Stimulated activated CD8-positive, alpha-beta memory T cell treated with anti-CD3 and anti-CD28 coated beads, Interleukin-12 subunit alpha, Interleukin-12 subunit beta, amount 100 ng/mL, for 24 hours (primary cell): ENCODE data around the gene PKDREJ.
"Not testable (repeated sequence)": the region's sequence is repeated elsewhere in the genome, so short reads cannot be mapped to it uniquely, and the experiment has no call there.

Source experiments
- DNase-seq: peaks from one replicate; pipeline ENCODE4 v3.0.0-alpha.2; 2020; ENCODE audit errors: extremely low read depth

Gene PKDREJ

DNA sequence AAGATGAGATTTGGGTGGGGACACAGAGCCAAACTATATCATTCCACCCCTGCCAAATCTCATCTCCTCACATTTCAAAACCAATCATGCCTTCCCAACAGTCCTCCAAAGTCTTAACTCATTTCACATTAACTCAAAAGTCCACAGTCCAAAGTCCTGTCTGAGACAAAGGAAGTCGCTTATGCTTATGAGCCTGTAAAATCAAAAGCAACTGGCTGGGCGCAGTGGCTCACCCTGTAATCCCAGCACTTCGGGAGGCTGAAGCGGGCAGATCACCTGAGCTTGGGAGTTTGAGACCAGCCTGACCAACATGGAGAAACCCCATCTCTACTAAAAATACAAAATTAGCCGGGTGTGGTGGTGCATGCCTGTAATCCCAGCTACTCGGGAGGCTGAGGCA lies 1.4 kb upstream of the PKDREJ start:
- not testable (repeated sequence) for DNase-seq

DNA sequence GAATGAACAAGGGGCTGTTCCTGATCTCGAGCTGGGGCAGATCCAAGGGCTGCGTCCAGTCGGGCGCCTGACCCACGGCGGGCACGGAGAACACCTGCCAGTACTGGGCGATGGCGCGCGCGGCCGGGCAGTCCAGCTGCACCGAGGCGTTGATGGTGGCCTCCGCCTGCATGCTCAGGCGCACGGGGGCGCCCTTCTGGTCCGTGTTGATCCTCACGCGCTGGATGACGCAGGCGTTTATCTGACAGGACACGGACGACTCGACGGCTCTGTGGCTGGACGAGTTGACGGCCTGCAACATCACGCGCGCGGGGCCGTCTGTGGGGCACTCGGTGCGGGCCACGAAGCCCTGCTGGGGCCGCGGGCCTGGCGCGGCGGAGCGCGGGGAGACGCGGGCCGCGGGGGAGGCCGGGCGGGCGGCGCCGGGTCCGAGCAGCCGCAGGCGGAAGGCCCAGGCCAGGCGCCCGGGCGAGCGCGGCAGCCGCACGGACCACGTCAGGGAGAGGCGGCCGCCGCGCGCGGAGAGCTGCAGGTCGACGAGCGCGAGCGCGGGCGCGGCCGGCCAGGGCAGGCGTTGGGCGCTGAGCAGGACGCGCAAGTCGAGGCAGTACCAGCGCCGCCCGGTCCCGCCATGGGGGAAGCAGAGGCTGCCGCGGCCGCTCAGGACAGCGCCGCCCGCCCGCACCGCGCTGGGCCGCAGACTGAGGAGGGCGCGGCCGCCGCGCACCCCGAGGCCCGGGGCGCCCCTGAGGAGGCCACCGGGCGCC lies 511 bp downstream of the PKDREJ start:
- DNase-seq: no peak

DNA sequence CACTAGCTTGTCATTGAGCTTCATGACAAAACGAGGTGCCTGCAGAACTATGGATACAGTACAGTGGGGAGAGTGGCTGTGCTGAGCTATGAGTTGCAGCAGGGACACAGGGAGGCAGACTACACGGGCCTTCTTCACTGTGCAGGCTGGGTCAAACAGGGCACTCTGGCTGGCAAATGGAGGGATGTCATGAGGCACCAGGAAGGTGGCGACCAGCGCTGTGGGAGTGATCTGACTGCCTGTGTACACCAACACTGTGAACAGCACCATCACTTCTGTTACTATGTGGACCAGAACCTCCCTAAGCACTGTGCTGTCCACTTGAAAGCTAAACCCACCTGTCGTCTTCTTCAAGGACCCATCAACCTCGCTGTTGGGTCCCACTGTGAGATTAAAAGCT lies 3.1 kb downstream of the PKDREJ start:
- no peak for DNase-seq

DNA sequence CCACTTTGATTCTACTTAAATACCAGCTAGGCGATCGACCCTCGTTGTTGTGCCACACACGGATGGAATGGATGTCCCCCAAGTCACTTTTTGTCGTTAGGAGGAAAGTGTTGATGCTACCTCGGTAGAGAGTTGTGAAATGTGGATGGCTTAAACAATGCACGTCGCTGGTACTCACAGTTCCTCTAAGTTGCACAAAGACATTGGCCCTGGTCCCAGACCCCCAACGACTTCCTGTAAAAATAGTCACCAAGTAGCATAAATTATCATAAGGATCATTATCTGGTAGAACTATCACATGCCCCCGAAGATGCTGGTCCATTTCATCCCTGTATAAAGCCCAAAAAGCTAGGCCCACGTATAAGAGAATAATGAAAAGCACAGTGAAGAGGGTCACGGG lies 3.8 kb downstream of the PKDREJ start:
- no peak for DNase-seq

DNA sequence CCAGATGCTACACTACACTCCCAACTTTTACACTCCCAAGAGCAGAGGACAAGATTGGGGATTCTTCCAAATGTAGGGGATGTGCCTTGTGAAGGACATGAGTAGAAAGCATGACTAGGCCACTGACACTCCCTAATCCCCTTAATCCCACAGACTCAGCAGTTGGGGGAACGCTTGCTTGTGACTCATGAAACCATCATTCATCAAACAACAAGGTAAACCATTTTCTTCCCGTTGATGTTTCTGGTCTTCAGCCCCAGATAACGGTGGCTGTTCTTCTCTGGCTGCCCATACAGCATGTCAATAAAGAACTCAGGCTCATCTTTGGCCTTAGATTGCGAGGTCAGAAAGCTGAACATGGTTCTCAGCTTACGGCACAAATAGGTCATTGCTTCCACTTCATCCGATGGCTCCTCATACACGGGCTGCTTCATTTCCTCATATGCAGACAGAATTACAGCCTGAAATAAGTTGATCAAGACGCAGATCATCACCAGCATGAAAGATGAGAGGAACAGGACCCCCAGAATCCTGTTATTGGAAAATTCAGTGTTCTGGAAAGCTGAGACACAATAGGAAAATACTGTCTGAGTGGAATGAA lies 6.7 kb downstream of the PKDREJ start:
- DNase-seq: no peak

GRCh38 chr22:46251816-46252380 lies 11.2 kb downstream of the PKDREJ start:
- no peak for DNase-seq

DNA sequence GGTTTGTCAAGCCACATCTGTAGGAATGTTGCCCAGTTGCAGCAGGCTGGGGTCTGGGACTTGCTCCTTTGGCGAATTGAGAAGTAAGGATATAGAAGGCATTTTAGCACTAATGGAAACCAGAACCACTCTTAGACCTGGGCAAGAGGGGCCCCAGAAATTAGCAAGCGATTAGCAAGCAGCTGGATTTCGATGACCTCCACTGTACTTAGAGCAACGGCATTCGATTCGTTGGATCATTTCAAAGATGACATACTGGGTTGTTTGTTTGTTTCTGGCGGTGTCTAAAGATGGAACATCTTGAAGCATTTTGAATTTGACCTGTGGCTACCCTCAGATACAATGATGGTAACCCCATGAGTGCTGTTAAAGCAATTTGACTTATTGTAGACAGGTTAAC lies 11.9 kb downstream of the PKDREJ start:
- DNase-seq: no peak

DNA sequence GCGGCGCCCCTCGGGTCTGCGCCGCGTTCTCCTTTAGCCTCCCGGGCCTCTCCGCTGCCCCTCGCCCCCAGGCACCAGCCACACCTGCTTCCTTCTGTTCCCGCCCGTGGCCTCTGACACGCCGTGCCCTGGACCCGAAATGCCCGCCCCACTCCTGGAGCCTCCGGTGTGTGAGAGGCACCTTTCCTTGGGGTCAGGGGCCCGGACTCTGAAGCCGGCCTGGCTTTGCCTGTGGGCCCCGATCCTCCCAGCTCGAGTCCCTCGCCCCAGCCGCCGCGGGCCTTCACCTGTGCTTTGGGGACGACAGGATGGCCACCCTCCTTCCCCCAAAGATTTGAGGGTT lies 12.4 kb downstream of the PKDREJ start:
- no peak for DNase-seq

DNA sequence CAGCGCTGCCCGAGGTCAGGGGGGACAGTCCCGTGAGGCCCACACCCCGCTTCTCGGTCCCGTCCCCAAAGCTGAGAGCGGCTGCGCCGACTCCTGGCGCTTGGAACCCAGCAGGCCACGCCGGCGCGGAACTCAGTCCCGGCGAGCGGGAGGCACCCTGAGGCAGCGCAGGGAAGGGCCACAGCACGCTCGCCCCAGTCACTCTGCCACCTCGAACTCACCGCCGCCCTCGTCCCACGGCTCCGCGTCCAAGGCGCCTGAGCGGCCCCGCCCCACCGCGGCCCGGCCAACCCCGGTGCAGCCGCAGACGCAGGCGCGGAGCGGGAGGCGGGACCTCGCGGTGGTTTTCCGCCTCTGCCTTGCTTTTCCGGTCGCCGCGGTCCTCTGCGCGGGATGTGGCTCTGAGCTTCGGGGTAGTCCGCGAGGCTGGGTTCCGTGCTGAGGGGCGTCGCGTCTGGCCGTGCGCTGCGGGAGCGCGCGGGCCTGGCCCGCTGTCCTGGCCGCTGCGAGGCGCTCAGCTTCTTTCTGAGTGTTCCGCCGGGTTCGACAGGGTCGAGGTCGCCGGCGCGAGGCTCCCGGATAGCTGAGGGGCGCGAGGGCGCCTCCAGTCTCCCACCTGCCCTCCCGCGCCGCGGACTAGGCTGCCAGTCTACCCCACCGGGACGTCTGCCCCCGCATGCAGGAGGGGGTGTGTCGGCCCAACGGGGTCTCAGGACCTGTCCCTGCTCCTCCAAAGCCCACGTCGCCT lies 12.9 kb downstream of the PKDREJ start, which contains the start of gene CDPF1:
CDPF1 (minus strand) TSS at position 259 of the 748 bp plus-strand sequence. CDS start 2,009 bp downstream, outside the sequence.
- DNase-seq: peak; percentile 79

- DNase-seq: no peak
Observed at GRCh38 chr22:46247443-46247975, 15.6 kb downstream of the PKDREJ start.

DNA sequence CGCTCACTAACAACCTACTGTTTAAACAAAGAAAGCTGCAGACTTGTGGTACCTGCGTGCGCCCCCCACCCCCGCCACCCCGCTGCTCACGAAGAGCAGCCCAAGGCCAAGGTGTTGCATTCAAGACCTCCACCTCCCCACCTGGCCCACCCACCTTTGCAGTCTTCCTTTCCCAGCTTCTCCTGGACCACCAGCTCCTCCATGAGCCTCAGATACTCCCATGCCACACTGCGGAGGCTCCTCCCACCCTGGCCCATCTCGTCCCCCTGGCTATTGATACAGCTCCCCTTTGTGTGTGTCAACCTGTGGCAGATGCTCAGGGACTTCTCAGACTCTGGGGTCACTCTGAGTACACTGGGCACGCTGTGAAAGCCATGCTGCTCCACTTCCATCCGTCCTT lies 17.0 kb downstream of the PKDREJ start:
- DNase-seq: no peak

DNA sequence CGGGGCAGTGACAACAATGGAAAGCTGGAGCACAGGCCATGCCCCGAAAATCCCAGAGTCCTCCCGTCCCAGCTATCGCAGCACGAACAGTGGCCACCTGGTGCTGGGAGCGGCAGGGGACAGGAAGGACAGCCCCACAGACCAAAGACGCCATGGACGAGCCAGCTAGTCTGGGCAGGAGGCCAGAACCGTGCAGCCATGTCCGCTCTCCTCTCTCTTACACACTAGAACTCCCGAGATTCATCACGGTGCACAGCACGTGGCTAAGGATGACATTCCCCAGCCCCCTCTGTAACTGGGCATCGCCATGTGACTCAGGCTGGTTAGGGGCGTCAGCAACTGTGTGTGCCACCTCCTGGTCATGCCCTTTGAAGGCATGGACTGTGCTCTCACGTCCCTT lies 17.6 kb downstream of the PKDREJ start:
- no peak for DNase-seq

DNA sequence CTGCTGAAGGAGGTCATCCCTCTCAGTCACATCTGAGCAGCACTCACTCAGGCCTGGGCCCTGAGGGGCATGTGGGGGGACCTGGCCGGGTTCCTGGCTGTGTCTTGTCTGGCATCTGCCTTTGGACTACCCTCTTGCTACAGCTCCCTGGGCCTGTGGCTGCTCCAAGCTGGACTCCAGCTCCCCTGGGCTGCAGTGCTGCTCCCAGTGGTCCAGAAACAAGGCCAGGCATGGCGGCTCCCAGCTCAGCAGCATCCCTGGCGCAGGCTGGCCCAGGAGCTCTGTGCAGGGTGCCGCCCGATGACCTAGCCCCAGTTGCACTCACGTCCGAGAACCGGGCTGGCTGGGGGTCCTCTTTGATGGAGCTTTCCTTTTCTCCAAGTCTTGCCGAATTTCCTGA lies 18.4 kb downstream of the PKDREJ start:
- no peak for DNase-seq

GRCh38 chr22:46242076-46242475 lies 21.1 kb downstream of the PKDREJ start:
- DNase-seq: no peak

DNA sequence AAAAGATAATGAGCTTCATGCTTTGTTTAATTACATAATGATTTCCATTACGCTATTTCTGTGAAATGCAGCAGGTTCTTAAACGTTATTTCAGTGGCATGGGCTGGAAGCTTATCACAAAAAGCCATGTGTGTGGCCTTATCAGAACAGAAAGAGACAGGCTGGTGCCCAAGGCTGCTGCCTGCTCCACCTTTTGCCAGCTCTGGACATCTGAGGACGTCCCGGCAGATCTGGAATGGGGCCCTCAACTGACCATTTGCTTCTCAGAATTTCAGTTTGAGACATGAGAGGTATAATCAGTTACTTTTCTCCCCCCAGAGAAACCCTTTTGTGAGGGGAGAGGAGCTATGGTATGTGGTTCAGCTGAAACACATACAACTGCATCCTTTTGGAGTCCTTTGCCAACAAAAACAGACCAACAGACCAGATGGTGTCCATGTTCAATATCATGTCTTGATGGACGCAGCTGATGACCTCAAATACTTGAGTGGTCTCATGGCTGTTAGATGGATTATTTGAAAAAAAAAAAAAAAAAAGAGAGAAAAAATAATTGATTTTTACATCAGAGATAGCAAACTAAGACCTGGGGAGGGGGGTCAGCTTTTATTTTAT lies 21.6 kb downstream of the PKDREJ start:
- no peak for DNase-seq

GRCh38 chr22:46240907-46241306 lies 22.2 kb downstream of the PKDREJ start:
- DNase-seq: no peak

- DNase-seq: no peak
Observed at GRCh38 chr22:46240506-46240905, 22.6 kb downstream of the PKDREJ start.

GRCh38 chr22:46240073-46240472 lies 23.1 kb downstream of the PKDREJ start:
- DNase-seq: no peak

DNA sequence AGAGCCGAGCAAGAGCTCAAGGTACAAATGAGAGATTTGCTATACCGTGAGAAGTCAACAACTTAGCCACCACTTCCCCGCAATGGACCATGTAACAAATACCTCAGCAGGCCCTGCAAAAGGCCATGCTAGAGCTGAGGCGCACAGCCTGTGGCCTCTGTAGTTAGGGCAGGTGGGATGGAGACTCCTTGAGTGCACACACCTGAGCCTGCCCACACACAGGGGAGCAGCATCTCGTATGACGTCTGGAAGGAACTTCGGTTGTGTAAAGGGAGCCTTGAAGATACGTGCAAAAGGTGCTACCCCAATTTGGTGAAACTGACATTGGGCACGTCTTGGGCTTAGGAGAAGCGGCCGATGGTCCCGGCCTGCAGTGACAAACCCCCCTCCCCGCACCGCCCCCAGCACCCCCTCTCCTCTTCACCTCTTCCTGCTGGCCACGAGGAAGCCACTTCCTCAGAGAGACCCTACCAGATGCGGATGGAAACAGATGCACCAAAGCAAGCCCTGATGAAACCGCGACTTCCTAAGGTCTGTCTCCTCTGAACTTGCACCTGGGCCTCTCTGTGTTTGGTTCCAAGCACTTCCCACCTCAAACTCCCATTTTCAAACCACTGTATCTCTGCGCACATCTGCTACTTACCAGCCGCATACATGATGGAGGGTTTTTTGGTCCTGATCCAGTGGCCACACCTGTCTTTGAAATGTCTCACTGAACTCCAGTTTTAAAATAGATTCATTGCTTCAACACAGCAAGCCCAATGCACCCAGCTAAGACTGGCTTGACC lies 23.7 kb downstream of the PKDREJ start:
- no peak for DNase-seq

DNA sequence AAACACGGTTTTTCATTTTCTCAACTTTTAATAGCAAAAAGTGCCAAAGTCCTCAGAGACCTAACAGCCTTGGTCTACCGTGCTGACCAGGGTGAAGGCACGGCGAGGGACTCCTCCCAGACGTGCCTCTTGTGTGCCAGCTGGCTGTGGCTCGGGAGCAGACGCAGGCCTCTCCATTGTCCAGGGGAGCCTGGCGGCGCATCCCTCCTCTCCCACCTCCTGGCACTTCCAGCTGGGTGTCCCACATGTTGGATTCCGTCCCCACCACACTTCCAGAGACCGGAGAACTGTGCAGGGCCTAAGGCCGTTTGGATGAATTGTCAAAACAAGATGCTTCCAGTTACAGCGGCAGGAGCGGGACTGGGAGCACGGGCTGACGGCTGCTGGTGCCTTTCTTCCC lies 24.6 kb downstream of the PKDREJ start:
- DNase-seq: no peak
